ENCODE measurements around the gene NCK1.
A peak's percentile ranks its signal among the peaks of the same experiment; 100 is the strongest.
"Not testable (repeated sequence)": the region's sequence is repeated elsewhere in the genome, so short reads cannot be mapped to it uniquely, and the experiment has no call there.

NCK1 gene

GRCh38 chr3:136862617-136863322, 762 bp downstream of the NCK1 start:
- Histone ChIP-seq H3K4me3 (ENCODE audit: low read depth, low read length) (peak overlapping the region; percentile 99), H3K27me3 (ENCODE audit: insufficient read depth, low read length) (no peaks in the 10 kb centered on the region), H3K79me2 (ENCODE audit: control insufficient read depth, insufficient read depth, low read length, unreplicated experiment) (peaks cover 55% of the 10 kb centered on the region), H3K4me1 (ENCODE audit: control insufficient read depth, insufficient read depth, low read length, unreplicated experiment) (peaks cover 8% of the 10 kb centered on the region), H3K27ac (ENCODE audit: low read depth, low read length) (peak overlapping the region; percentile 64), H2AFZ (ENCODE audit: low read length, unreplicated experiment) (peak overlapping the region; percentile 91), H3K36me3 (ENCODE audit: insufficient read depth, low read length) (0 out of 2 replicates have a peak, but pooled peaks cover 4% of the 10 kb centered on the region)

- no peaks in the 10 kb centered on the region for H3K27me3 ChIP-seq (ENCODE audit: insufficient read depth, low read length)
- H3K4me1 ChIP-seq (ENCODE audit: control insufficient read depth, insufficient read depth, low read length, unreplicated experiment) = no peaks in the 10 kb centered on the region
- peaks cover 90% of the 10 kb centered on the region for H3K79me2 ChIP-seq (ENCODE audit: control insufficient read depth, insufficient read depth, low read length, unreplicated experiment)
- peaks cover 41% of the 10 kb centered on the region for H3K36me3 ChIP-seq (ENCODE audit: insufficient read depth, low read length)
- no peak overlapping the region for H3K27ac ChIP-seq (ENCODE audit: low read depth, low read length)
- no peak overlapping the region for H3K4me3 ChIP-seq (ENCODE audit: low read depth, low read length)
- no peak overlapping the region for H2AFZ ChIP-seq (ENCODE audit: low read length, unreplicated experiment)
These were observed 7.3 kb downstream of the NCK1 start for GRCh38 chr3:136869282-136869681.

- not testable (repeated sequence) for H3K4me1 ChIP-seq (ENCODE audit: control insufficient read depth, insufficient read depth, low read length, unreplicated experiment); H3K4me3 ChIP-seq (ENCODE audit: low read depth, low read length); H3K27me3 ChIP-seq (ENCODE audit: insufficient read depth, low read length); H2AFZ ChIP-seq (ENCODE audit: low read length, unreplicated experiment); H3K27ac ChIP-seq (ENCODE audit: low read depth, low read length)
- Histone ChIP-seq H3K79me2 (ENCODE audit: control insufficient read depth, insufficient read depth, low read length, unreplicated experiment) (peaks cover 84% of the 10 kb centered on the region), H3K36me3 (ENCODE audit: insufficient read depth, low read length) (peaks cover 44% of the 10 kb centered on the region)
These were observed 10.2 kb downstream of the NCK1 start for GRCh38 chr3:136872258-136872657.

- not testable (repeated sequence) for H3K27ac ChIP-seq (ENCODE audit: low read depth, low read length)
These were observed 17.5 kb downstream of the NCK1 start for GRCh38 chr3:136879510-136879909.

GRCh38 chr3:136882571-136882970, 20.6 kb downstream of the NCK1 start:
- Histone ChIP-seq H3K4me1 (ENCODE audit: control insufficient read depth, insufficient read depth, low read length, unreplicated experiment) (no peaks in the 10 kb centered on the region), H3K36me3 (ENCODE audit: insufficient read depth, low read length) (peaks cover 10% of the 10 kb centered on the region; the same call in 1 of the 2 replicates), H3K79me2 (ENCODE audit: control insufficient read depth, insufficient read depth, low read length, unreplicated experiment) (peaks cover 80% of the 10 kb centered on the region), H3K27ac (ENCODE audit: low read depth, low read length) (no peak overlapping the region), H3K4me3 (ENCODE audit: low read depth, low read length) (no peak overlapping the region), H3K27me3 (ENCODE audit: insufficient read depth, low read length) (no peaks in the 10 kb centered on the region), H2AFZ (ENCODE audit: low read length, unreplicated experiment) (no peak overlapping the region)

More at GRCh38 chr3:136879510-136879909, 17.5 kb downstream of the NCK1 start:
- H2AFZ ChIP-seq (ENCODE audit: low read length, unreplicated experiment); H3K27me3 ChIP-seq (ENCODE audit: insufficient read depth, low read length); H3K4me1 ChIP-seq (ENCODE audit: control insufficient read depth, insufficient read depth, low read length, unreplicated experiment); H3K4me3 ChIP-seq (ENCODE audit: low read depth, low read length); H3K36me3 ChIP-seq (ENCODE audit: insufficient read depth, low read length): not testable (repeated sequence)
- H3K79me2 ChIP-seq (ENCODE audit: control insufficient read depth, insufficient read depth, low read length, unreplicated experiment) = peaks cover 82% of the 10 kb centered on the region

GRCh38 chr3:136883967-136884720, 22.1 kb downstream of the NCK1 start:
- H3K27me3 ChIP-seq (ENCODE audit: insufficient read depth, low read length) = no peaks in the 10 kb centered on the region
- no peak overlapping the region for H3K4me3 ChIP-seq (ENCODE audit: low read depth, low read length)
- no peak overlapping the region for H2AFZ ChIP-seq (ENCODE audit: low read length, unreplicated experiment)
- peaks cover 9% of the 10 kb centered on the region; the same call in 1 of the 2 replicates for H3K36me3 ChIP-seq (ENCODE audit: insufficient read depth, low read length)
- H3K4me1 ChIP-seq (ENCODE audit: control insufficient read depth, insufficient read depth, low read length, unreplicated experiment) = no peaks in the 10 kb centered on the region
- H3K27ac ChIP-seq (ENCODE audit: low read depth, low read length) = no peak overlapping the region
- peaks cover 77% of the 10 kb centered on the region for H3K79me2 ChIP-seq (ENCODE audit: control insufficient read depth, insufficient read depth, low read length, unreplicated experiment)

- no peak overlapping the region for H2AFZ ChIP-seq (ENCODE audit: low read length, unreplicated experiment)
- no peak overlapping the region for H3K4me3 ChIP-seq (ENCODE audit: low read depth, low read length)
- H3K36me3 ChIP-seq (ENCODE audit: insufficient read depth, low read length) = peaks cover 6% of the 10 kb centered on the region
- no peaks in the 10 kb centered on the region for H3K27me3 ChIP-seq (ENCODE audit: insufficient read depth, low read length)
- H3K4me1 ChIP-seq (ENCODE audit: control insufficient read depth, insufficient read depth, low read length, unreplicated experiment) = no peaks in the 10 kb centered on the region
- H3K27ac ChIP-seq (ENCODE audit: low read depth, low read length) = no peak overlapping the region
- H3K79me2 ChIP-seq (ENCODE audit: control insufficient read depth, insufficient read depth, low read length, unreplicated experiment) = peaks cover 72% of the 10 kb centered on the region
These were observed 23.6 kb downstream of the NCK1 start for GRCh38 chr3:136885357-136886213.

- peaks cover 8% of the 10 kb centered on the region for H3K36me3 ChIP-seq (ENCODE audit: insufficient read depth, low read length)
- H3K27ac ChIP-seq (ENCODE audit: low read depth, low read length) = no peak overlapping the region
- H3K27me3 ChIP-seq (ENCODE audit: insufficient read depth, low read length) = no peaks in the 10 kb centered on the region
- H3K4me3 ChIP-seq (ENCODE audit: low read depth, low read length) = no peak overlapping the region
- no peak overlapping the region for H2AFZ ChIP-seq (ENCODE audit: low read length, unreplicated experiment)
- H3K4me1 ChIP-seq (ENCODE audit: control insufficient read depth, insufficient read depth, low read length, unreplicated experiment) = peaks cover 15% of the 10 kb centered on the region
- peaks cover 76% of the 10 kb centered on the region for H3K79me2 ChIP-seq (ENCODE audit: control insufficient read depth, insufficient read depth, low read length, unreplicated experiment)
These were observed 27.9 kb downstream of the NCK1 start for GRCh38 chr3:136889947-136890346.

GRCh38 chr3:136891934-136892855, 30.2 kb downstream of the NCK1 start:
- H3K27me3 ChIP-seq (ENCODE audit: insufficient read depth, low read length) = no peaks in the 10 kb centered on the region
- H2AFZ ChIP-seq (ENCODE audit: low read length, unreplicated experiment) = no peak overlapping the region
- no peak overlapping the region for H3K4me3 ChIP-seq (ENCODE audit: low read depth, low read length)
- peaks cover 75% of the 10 kb centered on the region for H3K79me2 ChIP-seq (ENCODE audit: control insufficient read depth, insufficient read depth, low read length, unreplicated experiment)
- H3K4me1 ChIP-seq (ENCODE audit: control insufficient read depth, insufficient read depth, low read length, unreplicated experiment) = peaks cover 15% of the 10 kb centered on the region
- no peak overlapping the region for H3K27ac ChIP-seq (ENCODE audit: low read depth, low read length)
- H3K36me3 ChIP-seq (ENCODE audit: insufficient read depth, low read length) = peaks cover 9% of the 10 kb centered on the region

Measured in ACC112 (cell line).